Bronchial epithelial cell (primary cell): Measurements from ENCODE around the gene SYT6. TPM values are rescaled to one million over a fixed set of nuclear protein-coding genes. Genes with fewer than 3 reads are reported as not detected.

Experiments
- DNase-seq: peaks from one replicate; pipeline ENCODE4 v3.0.0-alpha.2; 2010; ENCODE audit warnings: low read depth
- FAIRE-seq: peaks from 2 replicates; lab custom pipeline; 2011; peaks lifted over from hg19 to GRCh38; lab: Jason Lieb, UNC
- H3K27me3 ChIP-seq: 2 replicates; pipeline ENCODE4 v1.5.1; 2011; ENCODE audit warnings: low read length; ENCODE audit not compliant: control insufficient read depth, insufficient read depth
- H3K36me3 ChIP-seq: 2 replicates; pipeline ENCODE4 v1.5.1; 2011; ENCODE audit warnings: low read length; ENCODE audit not compliant: control insufficient read depth, insufficient read depth
- H3K4me3 ChIP-seq: 2 replicates; pipeline ENCODE4 v1.5.1; 2011; ENCODE audit warnings: mild to moderate bottlenecking, low read depth, low read length, control low read depth
- total RNA-seq: library from RNA; depleted of rRNA; stranded (reverse); fragments of >200 nt; gene quantifications from 2 replicates; pipeline ENCODE4 v1.2.1, GENCODE V29; 2014
- TF ChIP-seq, protein P1 (sequence below): IDR thresholded peaks from 2 replicates; pipeline ENCODE4 v1.5.1; 2011; ENCODE audit warnings: mild to moderate bottlenecking, moderate library complexity, low read length, control low read depth, inconsistent platforms; ENCODE audit not compliant: insufficient read depth, severe bottlenecking

The SYT6 gene
- total RNA-seq, 1 donor from 2014 or later: not detected

DNA sequence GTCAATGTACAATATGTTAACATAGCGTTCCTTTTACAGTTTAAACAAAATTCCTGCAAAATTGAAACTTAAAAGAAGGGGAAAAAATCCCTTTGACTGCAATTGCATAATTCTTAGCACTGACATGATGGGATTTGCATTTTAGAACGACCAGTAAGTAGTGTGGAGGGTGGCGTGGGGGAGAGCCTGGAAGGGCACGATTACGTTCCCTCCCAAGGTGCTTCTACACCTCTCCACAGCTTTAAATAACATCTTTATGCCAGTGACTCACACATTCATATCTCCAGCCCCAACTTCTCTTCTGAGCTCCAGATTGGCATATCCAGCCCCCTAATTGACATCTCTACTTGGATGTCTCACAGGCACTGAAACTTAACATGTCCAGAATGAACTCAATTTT lies 110.1 kb downstream of the SYT6 start:
- H3K4me3 ChIP-seq: no peak overlapping the region
- H3K36me3 ChIP-seq: no peaks in the 10 kb centered on the region
- TF ChIP-seq, protein P1, sequence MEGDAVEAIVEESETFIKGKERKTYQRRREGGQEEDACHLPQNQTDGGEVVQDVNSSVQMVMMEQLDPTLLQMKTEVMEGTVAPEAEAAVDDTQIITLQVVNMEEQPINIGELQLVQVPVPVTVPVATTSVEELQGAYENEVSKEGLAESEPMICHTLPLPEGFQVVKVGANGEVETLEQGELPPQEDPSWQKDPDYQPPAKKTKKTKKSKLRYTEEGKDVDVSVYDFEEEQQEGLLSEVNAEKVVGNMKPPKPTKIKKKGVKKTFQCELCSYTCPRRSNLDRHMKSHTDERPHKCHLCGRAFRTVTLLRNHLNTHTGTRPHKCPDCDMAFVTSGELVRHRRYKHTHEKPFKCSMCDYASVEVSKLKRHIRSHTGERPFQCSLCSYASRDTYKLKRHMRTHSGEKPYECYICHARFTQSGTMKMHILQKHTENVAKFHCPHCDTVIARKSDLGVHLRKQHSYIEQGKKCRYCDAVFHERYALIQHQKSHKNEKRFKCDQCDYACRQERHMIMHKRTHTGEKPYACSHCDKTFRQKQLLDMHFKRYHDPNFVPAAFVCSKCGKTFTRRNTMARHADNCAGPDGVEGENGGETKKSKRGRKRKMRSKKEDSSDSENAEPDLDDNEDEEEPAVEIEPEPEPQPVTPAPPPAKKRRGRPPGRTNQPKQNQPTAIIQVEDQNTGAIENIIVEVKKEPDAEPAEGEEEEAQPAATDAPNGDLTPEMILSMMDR: no peak
- DNase-seq: no peak
- H3K27me3 ChIP-seq: peaks cover 2% of the 10 kb centered on the region
- FAIRE-seq: no peak

DNA sequence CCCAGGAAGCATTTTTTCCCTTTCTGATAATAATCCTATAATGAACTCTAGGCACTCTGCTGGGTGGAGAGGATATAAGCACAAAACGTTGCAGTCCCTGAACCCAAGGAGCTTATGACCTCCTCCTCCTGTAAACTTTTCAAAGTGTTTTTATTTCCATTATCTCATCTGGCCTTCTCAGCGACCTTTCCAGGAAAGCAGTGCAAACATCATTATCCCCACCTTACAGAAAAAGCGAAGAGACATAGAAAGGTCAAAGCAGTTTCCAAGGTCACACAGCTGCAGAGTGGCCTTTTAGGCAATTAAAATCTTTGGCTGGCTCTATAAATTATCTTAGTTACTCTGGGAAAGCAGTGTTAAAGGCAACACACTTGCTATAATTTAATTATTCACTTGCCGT lies 110.6 kb downstream of the SYT6 start:
- Histone ChIP-seq H3K27me3 (peaks cover 2% of the 10 kb centered on the region), H3K36me3 (no peaks in the 10 kb centered on the region), H3K4me3 (no peak overlapping the region)
- TF ChIP-seq, protein P1: no peak
- no peak for DNase-seq
- no peak for FAIRE-seq

DNA sequence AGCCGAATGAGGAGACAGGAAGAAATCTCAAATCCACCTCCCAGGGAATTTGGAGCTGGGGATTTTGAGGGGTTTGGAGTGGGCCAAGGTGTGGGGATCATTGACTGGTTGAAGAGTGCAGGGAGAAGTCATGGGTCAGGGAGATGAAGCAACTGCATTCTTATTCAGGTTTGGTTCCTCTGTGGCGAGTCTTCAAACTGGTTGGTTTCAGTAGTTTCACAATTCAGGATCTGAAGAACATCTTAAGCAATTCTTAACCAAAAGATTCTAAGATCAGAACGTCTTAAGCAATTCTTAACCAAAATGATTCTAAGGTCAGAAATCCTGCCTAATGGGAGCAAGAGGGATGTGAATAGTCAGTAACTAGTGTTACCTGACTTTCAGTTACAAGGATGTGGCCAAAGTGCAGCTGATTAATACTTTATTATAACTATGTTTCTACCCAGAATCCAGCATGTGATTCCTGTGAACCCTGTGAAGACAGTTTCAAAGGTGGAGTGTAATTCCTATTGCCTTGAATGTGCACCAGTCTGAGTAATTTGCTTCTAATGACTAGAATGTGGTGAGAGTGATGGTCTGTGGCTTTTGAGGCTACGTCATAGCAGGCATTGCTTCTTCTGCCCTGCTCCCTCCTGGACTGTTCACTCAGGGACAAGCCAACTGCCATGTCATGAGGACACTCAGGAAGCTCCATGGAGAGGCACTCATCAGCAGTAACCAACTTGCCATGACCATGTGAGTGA lies 113.2 kb downstream of the SYT6 start:
- no peak for FAIRE-seq
- no peak overlapping the region for H3K4me3 ChIP-seq
- H3K27me3 ChIP-seq: peaks cover 2% of the 10 kb centered on the region
- H3K36me3 ChIP-seq: no peaks in the 10 kb centered on the region
- TF ChIP-seq, protein P1: no peak
- peak; percentile 24 for DNase-seq

Other genes with a start within 250 kb of the SYT6 start
- 6.1 and 10.0 TPM in 2 replicates for gene AP4B1, start 249.1 kb downstream of the SYT6 start, total RNA-seq
- 0.79 and 1.0 TPM in 2 replicates for gene DCLRE1B, start 248.5 kb downstream of the SYT6 start, total RNA-seq
- 18.7 and 24.2 TPM in 2 replicates for gene HIPK1, start 224.5 kb downstream of the SYT6 start, total RNA-seq
- 0.13 and 1.6 TPM in 2 replicates for gene OLFML3, start 174.4 kb downstream of the SYT6 start, total RNA-seq